ENCODE results near the gene ZNF285. TPM values are rescaled to one million over a fixed set of nuclear protein-coding genes. Genes with fewer than 3 reads are reported as not detected.

The ZNF285 gene
- total RNA-seq, 4 donors from 2014 or later = 0.85 to 2.6 (median 1.7) TPM

DNA sequence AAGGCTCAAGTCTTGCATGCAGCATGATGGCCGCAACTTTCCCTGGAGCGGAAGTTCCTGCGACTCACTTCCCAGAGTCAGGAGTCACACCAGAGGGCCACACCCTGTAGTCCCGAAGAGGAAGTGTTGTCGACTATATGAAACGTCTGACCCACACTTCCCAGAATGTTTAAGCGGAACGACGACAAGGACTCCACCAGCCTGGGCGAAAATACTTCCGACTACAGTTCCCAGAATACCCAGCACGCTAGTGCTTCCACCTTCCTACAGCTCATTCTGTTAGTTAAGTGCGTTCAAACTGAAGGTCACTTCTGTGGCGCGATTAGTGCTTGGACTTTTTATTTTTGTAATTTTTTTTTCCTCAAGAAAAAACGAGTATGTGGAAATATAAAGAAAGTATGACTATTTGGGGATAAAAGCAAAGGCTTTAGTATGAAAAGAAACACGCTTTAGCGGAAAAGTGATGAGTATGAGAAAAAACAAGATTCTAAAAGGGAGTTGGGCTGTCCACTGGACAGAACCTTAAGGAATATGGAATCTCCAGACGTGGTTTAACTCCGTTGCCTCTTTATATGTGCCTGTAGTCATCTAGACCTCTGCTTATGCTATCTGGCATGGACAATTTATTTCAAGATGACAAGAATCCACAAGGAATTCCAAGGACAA lies 29.5 kb downstream of the ZNF285 start:
- TF ChIP-seq, protein P1, sequence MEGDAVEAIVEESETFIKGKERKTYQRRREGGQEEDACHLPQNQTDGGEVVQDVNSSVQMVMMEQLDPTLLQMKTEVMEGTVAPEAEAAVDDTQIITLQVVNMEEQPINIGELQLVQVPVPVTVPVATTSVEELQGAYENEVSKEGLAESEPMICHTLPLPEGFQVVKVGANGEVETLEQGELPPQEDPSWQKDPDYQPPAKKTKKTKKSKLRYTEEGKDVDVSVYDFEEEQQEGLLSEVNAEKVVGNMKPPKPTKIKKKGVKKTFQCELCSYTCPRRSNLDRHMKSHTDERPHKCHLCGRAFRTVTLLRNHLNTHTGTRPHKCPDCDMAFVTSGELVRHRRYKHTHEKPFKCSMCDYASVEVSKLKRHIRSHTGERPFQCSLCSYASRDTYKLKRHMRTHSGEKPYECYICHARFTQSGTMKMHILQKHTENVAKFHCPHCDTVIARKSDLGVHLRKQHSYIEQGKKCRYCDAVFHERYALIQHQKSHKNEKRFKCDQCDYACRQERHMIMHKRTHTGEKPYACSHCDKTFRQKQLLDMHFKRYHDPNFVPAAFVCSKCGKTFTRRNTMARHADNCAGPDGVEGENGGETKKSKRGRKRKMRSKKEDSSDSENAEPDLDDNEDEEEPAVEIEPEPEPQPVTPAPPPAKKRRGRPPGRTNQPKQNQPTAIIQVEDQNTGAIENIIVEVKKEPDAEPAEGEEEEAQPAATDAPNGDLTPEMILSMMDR (IDR thresholded peaks at IDR 0.05; ENCODE audit: low read depth) = no peak

DNA sequence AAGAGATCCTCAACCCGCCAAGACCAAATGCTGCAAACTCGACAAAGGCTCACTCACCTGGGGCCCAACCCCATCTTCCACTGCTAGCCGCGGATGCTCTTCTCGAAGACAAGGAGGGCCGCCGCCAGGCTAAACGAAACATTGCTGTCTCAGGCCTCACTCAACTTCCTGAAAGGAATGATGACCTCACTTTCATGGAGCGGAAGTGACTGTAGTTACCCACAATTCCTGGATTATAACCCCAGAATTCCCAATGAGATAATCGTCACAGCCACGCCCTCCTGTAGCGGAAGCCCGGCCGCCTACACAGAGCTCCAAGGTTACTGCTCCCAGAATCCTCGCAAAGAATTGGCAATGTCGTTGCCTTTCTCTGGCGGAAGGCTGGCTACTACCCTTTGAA lies 34.4 kb downstream of the ZNF285 start:
- TF ChIP-seq, protein P1 (IDR thresholded peaks at IDR 0.05; ENCODE audit: low read depth) = no peak

DNA sequence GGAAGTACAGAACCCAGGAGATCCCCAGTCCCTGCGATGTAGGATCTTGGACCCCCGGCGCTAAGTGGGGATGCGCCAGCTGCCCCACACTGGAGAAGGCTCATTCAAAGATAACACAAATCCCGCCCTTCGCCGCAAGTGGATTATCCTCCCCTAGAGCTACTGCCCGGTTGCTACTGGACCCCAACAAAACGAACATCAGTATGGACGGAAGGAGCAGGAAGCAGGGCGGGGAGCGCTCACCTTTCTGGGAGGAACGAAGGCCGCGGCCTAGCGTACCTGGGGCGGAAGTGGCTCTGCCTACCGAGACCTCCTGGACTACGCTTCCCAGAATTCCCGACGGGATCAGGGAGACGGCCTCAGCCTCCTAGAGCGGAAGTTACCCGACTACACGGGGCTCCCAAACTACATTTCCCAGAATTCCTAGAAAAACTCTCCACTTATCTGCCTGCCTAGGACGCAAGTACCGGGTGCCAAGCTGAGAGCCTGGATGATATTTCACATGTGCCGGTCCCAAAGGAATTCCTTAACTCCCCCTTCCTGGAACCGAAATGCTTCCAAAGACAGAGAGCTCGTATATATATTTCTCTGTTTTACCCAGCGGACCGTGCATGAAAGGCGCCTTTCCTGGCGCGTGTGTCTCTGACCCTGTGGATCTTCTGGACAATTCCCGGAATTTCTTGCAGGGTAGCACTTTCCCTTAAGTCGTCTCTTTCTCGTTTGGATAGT lies 44.9 kb downstream of the ZNF285 start, which contains the start of gene ZNF112:
TSS of gene ZNF112 (minus strand) at position 298 of the 729 bp plus-strand sequence. CDS start 16,141 bp downstream, outside the sequence.
- TF ChIP-seq, protein P1 (IDR thresholded peaks at IDR 0.05; ENCODE audit: low read depth) = no peak

DNA sequence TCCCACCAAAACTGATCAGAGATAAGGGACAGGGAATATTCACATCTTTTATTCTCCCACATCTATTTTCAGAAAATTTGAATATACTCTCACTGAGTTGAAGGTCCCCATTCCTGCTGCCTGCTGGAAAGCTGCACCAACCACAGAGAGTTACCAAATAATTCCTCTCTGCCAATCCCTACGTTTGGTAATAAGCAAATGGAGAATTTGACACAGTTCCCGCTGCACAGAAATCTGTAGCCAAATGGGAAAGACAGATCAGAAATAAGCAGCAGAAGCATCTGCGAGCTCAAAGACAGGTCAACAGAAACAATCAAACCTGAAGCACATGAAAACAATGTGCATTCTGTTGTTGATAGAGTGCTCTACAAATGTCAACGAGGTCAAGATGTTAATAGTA lies 54.9 kb downstream of the ZNF285 start:
- TF ChIP-seq, protein P1 (IDR thresholded peaks at IDR 0.05; ENCODE audit: low read depth) = no peak

DNA sequence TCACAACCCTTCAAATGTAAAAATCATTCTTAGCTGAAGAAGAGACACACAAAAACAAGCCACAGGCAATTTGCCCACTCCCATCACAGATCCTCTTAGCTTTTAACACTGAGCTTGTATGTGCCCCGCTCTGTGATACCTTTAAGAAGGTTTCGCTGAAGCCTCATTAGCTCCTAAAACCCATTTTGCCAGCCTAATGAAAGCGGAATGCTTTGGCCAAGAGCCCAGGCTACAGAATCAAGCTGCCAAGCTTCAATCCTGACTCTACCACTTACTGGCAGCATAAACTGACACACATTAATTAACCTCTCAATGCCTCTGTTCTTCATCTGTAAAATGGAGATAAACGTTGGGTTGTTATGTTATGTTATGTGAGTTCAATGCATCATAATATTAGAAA lies 55.4 kb downstream of the ZNF285 start:
- TF ChIP-seq, protein P1 (IDR thresholded peaks at IDR 0.05; ENCODE audit: low read depth) = no peak

DNA sequence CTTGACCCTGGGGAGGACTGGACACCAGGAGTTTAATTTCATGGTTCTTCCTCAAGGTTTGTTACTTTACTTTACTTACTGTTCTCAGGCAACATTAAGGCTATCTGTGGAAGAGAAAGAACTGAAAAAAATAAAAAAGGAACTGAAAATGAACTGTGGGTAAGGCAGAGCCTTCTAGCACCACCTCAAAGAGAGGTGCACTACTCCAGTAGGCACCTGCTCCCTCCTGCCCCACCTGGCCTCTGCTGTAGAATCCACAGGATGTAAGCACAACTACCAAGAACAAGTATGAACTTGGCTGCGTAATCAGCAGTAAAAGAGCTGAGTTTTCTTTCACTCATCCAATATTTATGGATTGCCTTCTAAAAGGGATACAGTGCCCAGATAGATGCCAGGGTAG lies 57.2 kb downstream of the ZNF285 start:
- TF ChIP-seq, protein P1 (IDR thresholded peaks at IDR 0.05; ENCODE audit: low read depth) = no peak

DNA sequence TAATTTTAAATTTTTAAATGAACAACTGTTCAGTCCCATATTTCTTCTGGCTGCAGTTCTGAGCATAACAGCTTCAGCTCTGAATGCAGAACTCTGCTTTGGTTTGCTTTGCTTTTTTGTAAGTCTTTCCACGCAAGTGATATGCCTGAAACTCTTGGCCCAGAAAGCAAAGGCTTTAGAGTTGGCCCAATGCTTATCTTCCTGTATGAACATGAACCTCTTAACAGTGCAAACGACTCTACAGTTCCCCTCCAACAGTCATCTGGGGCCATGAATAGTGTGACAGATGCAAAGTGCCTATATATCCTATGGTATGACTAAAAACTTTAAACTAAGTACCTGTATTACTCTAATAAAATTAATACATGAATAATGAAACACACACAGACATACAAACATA lies 59.6 kb downstream of the ZNF285 start:
- TF ChIP-seq, protein P1 (IDR thresholded peaks at IDR 0.05; ENCODE audit: low read depth) = no peak

Data from subcutaneous adipose tissue (tissue), 4 donors.